Activated CD4-positive, alpha-beta T cell treated with anti-CD3 and anti-CD28 coated beads, Interleukin-2, amount 10 ng/mL, durations not matched to agents 24 days and 14 days (primary cell): Measurements from ENCODE around the gene ZNF280C. TPM values are rescaled to one million over a fixed set of nuclear protein-coding genes. Genes with fewer than 3 reads are reported as not detected.

Source experiments
- DNase-seq: peaks from one replicate; pipeline ENCODE4 v3.0.0; 2022
- H3K27ac Mint-ChIP-seq: one replicate; pipeline ENCODE4 v1.8.0; 2022; ENCODE audit warnings: mild to moderate bottlenecking, mixed read lengths
- H3K27me3 Mint-ChIP-seq: one replicate; pipeline ENCODE4 v1.8.0; 2022; ENCODE audit warnings: mixed read lengths
- H3K36me3 Mint-ChIP-seq: one replicate; pipeline ENCODE4 v1.8.0; 2022; ENCODE audit warnings: low read depth, mild to moderate bottlenecking, mixed read lengths
- H3K4me1 Mint-ChIP-seq: one replicate; pipeline ENCODE4 v1.8.0; 2021; ENCODE audit warnings: mixed read lengths
- H3K4me3 Mint-ChIP-seq: one replicate; pipeline ENCODE4 v1.8.0; 2022; ENCODE audit warnings: mild to moderate bottlenecking, moderate library complexity, mixed read lengths
- H3K9me3 Mint-ChIP-seq: one replicate; pipeline ENCODE4 v1.8.0; 2021; ENCODE audit warnings: mixed read lengths
- intact Hi-C: fragments of 100-400 bp; cut with micrococcal nuclease; formaldehyde crosslinking; loops from one replicate; pipeline ENCODE4 v1.15.1; 2023
- total RNA-seq: library from RNA; stranded (reverse); gene quantifications from 2 replicates; pipeline ENCODE4 v1.2.3, GENCODE V29; 2022

ZNF280C gene
- total RNA-seq, 1 donor from 2014 or later = 6.0 TPM

DNA sequence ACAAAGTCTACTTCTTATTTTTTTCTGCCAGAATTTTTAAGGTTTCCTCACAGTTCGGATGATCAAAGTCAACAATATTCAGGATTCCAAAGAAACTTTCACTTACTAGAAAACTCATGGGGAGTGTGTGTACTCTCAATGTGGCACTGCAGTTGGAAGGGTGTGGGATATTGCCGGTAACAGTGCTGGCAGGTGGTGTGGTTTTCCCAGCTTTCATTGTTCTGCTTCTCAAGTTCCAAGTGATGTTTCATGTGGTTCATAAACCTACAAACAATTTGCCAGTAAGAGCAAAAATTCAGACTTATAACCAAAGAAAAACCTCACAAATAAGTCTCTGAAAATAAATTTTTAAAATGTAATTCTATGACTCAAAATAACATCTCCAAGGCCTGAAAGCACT, 39.8 kb downstream of the ZNF280C start:
- Mint-ChIP-seq H3K9me3 (no peaks in the 10 kb centered on the region), H3K27ac (no peak overlapping the region), H3K4me3 (no peak overlapping the region), H3K4me1 (no peaks in the 10 kb centered on the region), H3K36me3 (peaks cover 14% of the 10 kb centered on the region), H3K27me3 (no peaks in the 10 kb centered on the region)
- intact Hi-C loops = no loop called here
- DNase-seq = no peak

DNA sequence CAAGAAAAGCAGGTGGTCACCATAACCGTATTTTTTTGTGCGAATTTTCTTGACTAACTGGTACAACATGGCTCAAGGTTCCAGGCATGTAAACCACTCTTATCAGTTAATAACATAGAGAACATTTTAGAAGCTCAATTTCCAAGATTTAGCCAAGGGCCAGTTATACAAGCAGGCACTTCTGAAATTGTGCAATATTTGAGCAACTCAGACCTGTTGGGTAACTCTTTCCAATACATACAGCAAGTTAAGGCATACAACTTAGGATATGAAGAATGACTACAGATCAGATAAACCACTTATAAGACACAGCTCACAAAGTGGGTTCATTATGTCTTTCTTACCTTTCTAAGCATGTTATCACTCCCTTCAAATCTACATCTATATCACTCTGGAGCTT, 43.9 kb downstream of the ZNF280C start:
- H3K4me3 Mint-ChIP-seq = no peak overlapping the region
- intact Hi-C loops = no loop called here
- no peaks in the 10 kb centered on the region for H3K27me3 Mint-ChIP-seq
- H3K36me3 Mint-ChIP-seq = peaks cover 8% of the 10 kb centered on the region
- no peaks in the 10 kb centered on the region for H3K9me3 Mint-ChIP-seq
- no peaks in the 10 kb centered on the region for H3K4me1 Mint-ChIP-seq
- no peak for DNase-seq
- H3K27ac Mint-ChIP-seq = no peak overlapping the region

GRCh38 chrX:130216320-130216719, 52.4 kb downstream of the ZNF280C start:
- peaks cover 20% of the 10 kb centered on the region for H3K4me1 Mint-ChIP-seq
- DNase-seq = no peak
- no peaks in the 10 kb centered on the region for H3K27me3 Mint-ChIP-seq
- intact Hi-C loops = no loop called here
- peaks cover 3% of the 10 kb centered on the region for H3K9me3 Mint-ChIP-seq
- H3K27ac Mint-ChIP-seq = no peak overlapping the region
- peaks cover 37% of the 10 kb centered on the region for H3K36me3 Mint-ChIP-seq
- no peak overlapping the region for H3K4me3 Mint-ChIP-seq

- intact Hi-C loops = loop anchor here (2.0 to 5.0 kb wide), 2 partner anchors 55 to 611 kb away; partner anchors contain the start of gene ZNF280C
- Mint-ChIP-seq H3K27me3 (no peaks in the 10 kb centered on the region), H3K36me3 (peaks cover 39% of the 10 kb centered on the region)
Observed at GRCh38 chrX:130213376-130213775, 55.3 kb downstream of the ZNF280C start.

DNA sequence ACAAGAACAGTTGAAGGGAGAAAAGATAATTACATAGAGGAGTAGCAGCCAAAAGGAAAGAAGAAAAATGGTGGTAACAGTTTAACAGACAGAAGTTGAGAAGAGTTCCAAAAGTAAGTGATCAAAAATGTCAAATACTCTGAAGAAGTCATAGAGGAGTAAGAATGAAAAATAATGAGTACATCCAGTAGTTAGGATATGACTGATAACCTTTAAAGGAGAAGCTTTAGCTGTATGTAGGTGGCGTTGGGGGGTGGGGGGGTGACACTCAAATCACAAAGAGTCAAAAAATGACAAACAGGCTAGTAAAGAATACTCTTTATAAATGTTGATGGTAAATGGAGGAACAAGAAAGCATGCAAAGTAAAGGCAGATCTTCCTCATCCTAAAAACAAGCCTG, 56.3 kb downstream of the ZNF280C start:
- H3K27ac Mint-ChIP-seq = peak overlapping the region; percentile 83
- peaks cover 40% of the 10 kb centered on the region for H3K36me3 Mint-ChIP-seq
- DNase-seq = no peak
- no peaks in the 10 kb centered on the region for H3K27me3 Mint-ChIP-seq
- H3K4me1 Mint-ChIP-seq = peaks cover 23% of the 10 kb centered on the region
- peak overlapping the region; percentile 60 for H3K4me3 Mint-ChIP-seq
- intact Hi-C loops = loop anchor here (2.0 to 5.0 kb wide), 2 partner anchors 56 to 610 kb away; partner anchors contain the start of gene ZNF280C
- H3K9me3 Mint-ChIP-seq = peaks cover 3% of the 10 kb centered on the region

More at GRCh38 chrX:130213376-130213775, 55.3 kb downstream of the ZNF280C start:
- Mint-ChIP-seq H3K27ac (peak overlapping the region; percentile 48), H3K4me1 (peaks cover 23% of the 10 kb centered on the region), H3K9me3 (peaks cover 3% of the 10 kb centered on the region), H3K4me3 (no peak overlapping the region)
- no peak for DNase-seq

DNA sequence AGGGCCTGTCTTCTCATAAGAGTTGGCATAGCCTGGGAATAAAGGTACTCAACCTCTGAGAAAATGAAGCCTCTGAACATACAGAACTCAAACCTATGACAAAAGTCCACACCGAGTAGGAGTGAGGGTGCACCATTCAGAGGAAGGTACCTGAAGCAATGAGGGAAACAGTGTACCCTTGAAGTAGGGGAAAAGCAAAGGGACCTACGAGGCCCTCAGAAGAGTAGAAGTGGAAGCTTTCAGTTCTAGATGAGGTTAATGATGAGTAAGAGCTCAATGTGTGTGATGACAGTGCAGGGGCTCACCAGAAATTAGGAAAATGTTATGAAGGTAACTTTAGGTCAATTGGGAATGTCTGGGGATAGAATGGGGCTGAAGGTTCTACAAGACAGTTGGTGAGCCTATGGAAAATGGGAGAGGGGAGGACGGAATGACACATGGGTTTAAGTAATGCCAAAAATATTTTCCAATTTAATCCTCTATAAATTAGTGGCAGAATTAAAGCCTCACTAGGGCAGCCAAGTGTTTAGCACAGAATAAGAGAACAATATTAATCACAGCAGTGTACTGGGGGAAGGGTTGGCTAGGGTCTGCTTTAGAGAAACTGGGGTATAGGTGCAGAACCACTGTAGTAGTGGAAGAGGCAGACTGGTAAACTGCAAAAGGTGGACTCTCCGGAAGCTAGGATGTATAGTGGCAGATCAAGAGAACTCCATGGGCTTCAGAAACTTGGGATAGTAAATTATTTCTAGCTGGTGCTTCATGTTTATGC, 57.1 kb downstream of the ZNF280C start:
- no peaks in the 10 kb centered on the region for H3K27me3 Mint-ChIP-seq
- H3K27ac Mint-ChIP-seq = peak overlapping the region; percentile 83
- H3K9me3 Mint-ChIP-seq = peaks cover 3% of the 10 kb centered on the region
- H3K4me3 Mint-ChIP-seq = peak overlapping the region; percentile 60
- DNase-seq = no peak
- H3K36me3 Mint-ChIP-seq = peaks cover 36% of the 10 kb centered on the region
- intact Hi-C loops = loop anchor here (2.0 to 5.0 kb wide), 2 partner anchors 57 to 609 kb away; partner anchors contain the start of gene ZNF280C
- peaks cover 23% of the 10 kb centered on the region for H3K4me1 Mint-ChIP-seq

- Mint-ChIP-seq H3K9me3 (no peaks in the 10 kb centered on the region), H3K4me3 (no peak overlapping the region), H3K27me3 (no peaks in the 10 kb centered on the region), H3K36me3 (peaks cover 8% of the 10 kb centered on the region), H3K27ac (no peak overlapping the region), H3K4me1 (no peaks in the 10 kb centered on the region)
- intact Hi-C loops = no loop called here
- DNase-seq = no peak
Observed at GRCh38 chrX:130204647-130205046, 64.1 kb downstream of the ZNF280C start.

DNA sequence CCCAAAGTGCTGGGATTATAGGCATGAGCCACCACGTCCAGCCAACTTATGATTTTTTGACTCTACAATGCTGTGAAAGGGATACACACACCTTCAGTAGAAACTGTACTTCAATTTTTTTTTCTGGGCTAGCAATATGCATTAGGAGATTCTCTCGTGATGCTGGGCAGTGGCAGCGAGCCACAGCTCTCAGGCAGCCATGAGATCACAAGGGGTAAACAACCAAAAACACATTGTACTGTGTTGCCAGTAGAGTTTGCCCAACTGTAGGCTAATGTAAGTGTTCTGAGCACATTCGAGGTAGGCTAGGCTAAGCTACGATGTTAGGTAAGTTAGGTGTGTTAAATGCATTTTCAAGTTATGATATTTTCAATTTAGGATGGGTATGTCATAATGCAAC, 71.2 kb downstream of the ZNF280C start:
- H3K36me3 Mint-ChIP-seq = no peaks in the 10 kb centered on the region
- peaks cover under 1% of the 10 kb centered on the region for H3K4me1 Mint-ChIP-seq
- no peak overlapping the region for H3K4me3 Mint-ChIP-seq
- intact Hi-C loops = loop anchor here (10.0 kb wide), 1 partner anchor 273 kb away; no protein-coding TSS in a partner anchor
- no peak overlapping the region for H3K27ac Mint-ChIP-seq
- no peaks in the 10 kb centered on the region for H3K27me3 Mint-ChIP-seq
- DNase-seq = no peak
- no peaks in the 10 kb centered on the region for H3K9me3 Mint-ChIP-seq

- H3K4me3 Mint-ChIP-seq = no peak overlapping the region
- H3K27me3 Mint-ChIP-seq = no peaks in the 10 kb centered on the region
- no peaks in the 10 kb centered on the region for H3K36me3 Mint-ChIP-seq
- intact Hi-C loops = loop anchor here (10.0 kb wide), 1 partner anchor 272 kb away; no protein-coding TSS in a partner anchor
- no peak overlapping the region for H3K27ac Mint-ChIP-seq
- peaks cover 2% of the 10 kb centered on the region for H3K4me1 Mint-ChIP-seq
- no peak for DNase-seq
- no peaks in the 10 kb centered on the region for H3K9me3 Mint-ChIP-seq
Observed at GRCh38 chrX:130196466-130196865, 72.2 kb downstream of the ZNF280C start.

DNA sequence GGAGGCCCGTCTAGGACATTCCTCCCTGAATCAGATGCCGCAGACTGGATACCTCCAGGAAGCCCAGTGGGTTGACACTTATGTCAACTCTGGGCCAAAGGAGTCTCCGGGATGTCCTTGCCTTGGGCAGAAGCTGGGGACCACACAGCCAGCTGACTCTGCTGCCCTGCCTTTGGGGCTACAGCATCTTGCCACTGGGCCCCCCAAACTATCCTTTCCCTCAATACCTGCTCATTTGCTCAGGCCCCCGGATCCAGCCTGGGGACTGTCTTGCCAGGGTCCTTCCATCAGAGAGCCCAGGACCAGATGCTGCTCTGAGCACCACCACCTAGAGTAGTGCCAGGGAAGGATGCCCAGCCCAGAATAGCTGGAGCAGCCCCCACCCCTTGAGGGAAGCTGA, 77.9 kb downstream of the ZNF280C start:
- no peak for DNase-seq
- Mint-ChIP-seq H3K4me1 (peaks cover 2% of the 10 kb centered on the region), H3K4me3 (no peak overlapping the region), H3K9me3 (no peaks in the 10 kb centered on the region), H3K27ac (no peak overlapping the region), H3K36me3 (no peaks in the 10 kb centered on the region), H3K27me3 (no peaks in the 10 kb centered on the region)
- intact Hi-C loops = loop anchor here (10.0 kb wide), 1 partner anchor 266 kb away; no protein-coding TSS in a partner anchor

DNA sequence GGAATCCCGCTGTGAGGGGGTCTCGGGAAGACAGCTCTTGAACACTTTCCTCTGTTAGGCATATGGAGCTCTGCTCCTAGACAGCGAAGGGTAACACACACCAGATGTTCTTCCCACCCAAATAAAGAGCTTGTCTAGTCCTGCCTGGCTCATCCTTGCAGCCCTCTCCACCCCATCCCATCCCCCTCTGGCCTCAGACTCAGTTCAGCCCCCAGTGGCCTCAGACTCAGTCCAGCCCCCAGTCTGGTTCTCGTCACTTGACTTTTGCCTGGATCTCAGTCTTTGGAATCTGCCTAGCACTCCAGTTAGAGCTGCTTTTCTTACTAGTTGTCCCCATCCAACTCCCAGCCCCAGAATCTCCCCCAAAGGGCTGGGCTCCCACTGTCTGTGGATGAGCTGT, 82.0 kb downstream of the ZNF280C start:
- Mint-ChIP-seq H3K36me3 (peaks cover 6% of the 10 kb centered on the region), H3K27me3 (no peaks in the 10 kb centered on the region), H3K4me3 (no peak overlapping the region), H3K27ac (peak overlapping the region; percentile 60), H3K9me3 (no peaks in the 10 kb centered on the region), H3K4me1 (peaks cover 9% of the 10 kb centered on the region)
- no peak for DNase-seq
- intact Hi-C loops = no loop called here

DNA sequence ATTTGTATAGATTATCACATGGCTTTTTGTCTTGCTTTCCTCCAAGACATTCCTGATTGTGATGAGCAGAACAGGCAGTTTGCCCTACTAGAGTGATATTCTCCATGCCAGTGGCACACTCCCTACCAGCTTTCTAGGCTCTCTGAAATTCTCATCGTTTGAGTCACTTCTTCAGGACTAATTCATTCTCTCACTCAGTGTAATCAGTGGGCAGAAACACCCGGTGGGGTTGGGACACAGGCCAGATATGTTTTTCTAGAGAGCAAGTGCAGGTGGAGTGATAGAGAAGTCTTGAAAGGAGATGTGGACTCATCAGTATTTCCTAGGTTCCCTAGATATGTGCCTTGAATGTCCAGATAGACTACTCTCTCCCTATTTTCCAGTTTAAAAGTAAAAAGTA, 83.8 kb downstream of the ZNF280C start:
- H3K9me3 Mint-ChIP-seq = no peaks in the 10 kb centered on the region

DNA sequence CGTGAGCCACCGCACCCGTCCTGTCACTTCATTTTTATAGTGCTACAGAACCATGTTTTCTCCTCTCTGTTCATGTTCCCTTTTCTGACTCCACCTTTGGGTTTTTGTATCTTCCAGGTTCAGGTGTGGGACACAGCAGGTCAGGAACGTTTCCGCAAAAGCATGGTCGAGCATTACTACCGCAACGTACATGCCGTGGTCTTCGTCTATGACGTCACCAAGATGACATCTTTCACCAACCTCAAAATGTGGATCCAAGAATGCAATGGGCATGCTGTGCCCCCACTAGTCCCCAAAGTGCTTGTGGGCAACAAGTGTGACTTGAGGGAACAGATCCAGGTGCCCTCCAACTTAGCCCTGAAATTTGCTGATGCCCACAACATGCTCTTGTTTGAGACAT, 84.5 kb downstream of the ZNF280C start:
- Mint-ChIP-seq H3K27ac (peak overlapping the region; percentile 67), H3K36me3 (peaks cover 13% of the 10 kb centered on the region), H3K9me3 (no peaks in the 10 kb centered on the region), H3K4me3 (no peak overlapping the region), H3K27me3 (no peaks in the 10 kb centered on the region), H3K4me1 (peaks cover 16% of the 10 kb centered on the region)
- no peak for DNase-seq
- intact Hi-C loops = no loop called here

More for the DNA sequence above, 83.8 kb downstream of the ZNF280C start:
- no peak for DNase-seq
- intact Hi-C loops = no loop called here
- Mint-ChIP-seq H3K4me1 (peaks cover 11% of the 10 kb centered on the region), H3K36me3 (peaks cover 7% of the 10 kb centered on the region), H3K4me3 (no peak overlapping the region), H3K27ac (peak overlapping the region; percentile 37), H3K27me3 (no peaks in the 10 kb centered on the region)

DNA sequence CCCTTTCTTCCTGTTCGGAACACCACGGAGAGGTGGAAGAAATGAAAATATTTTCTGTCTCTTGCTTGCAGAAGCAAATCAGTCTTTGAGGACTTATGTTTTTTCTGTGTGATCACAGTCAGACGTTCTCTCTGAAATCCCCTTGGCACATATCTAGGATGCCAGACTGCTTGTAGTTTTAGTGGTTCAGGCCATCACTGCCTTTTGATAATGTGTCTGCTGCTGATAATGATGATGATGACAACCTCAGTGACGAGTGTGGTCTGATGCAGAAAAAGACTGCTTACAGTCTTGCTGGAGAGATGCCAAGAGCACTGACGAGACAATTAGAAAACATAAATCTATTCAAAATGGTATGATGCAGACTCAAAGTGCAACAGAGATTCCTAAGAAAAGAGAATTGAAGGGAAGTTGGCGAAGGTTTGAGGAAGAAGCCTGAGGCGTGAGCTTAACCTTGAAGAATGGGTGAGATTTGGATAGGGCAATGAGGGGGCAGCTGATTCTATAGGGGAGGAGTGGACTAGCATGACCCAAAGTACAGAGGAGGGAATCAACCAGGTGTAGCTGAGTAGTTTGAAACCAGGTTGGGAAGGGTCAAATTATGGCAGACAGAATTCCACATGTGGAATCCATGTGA, 89.0 kb downstream of the ZNF280C start:
- Mint-ChIP-seq H3K4me1 (peaks cover 38% of the 10 kb centered on the region), H3K9me3 (no peaks in the 10 kb centered on the region), H3K36me3 (peaks cover 21% of the 10 kb centered on the region), H3K27ac (peak overlapping the region; percentile 11), H3K27me3 (no peaks in the 10 kb centered on the region), H3K4me3 (peak overlapping the region; percentile 3)
- DNase-seq = no peak
- intact Hi-C loops = loop anchor here (10.0 kb wide), 1 partner anchor 405 kb away; the partner anchor contains the start of gene SASH3
